LNCAP (cell line): Measurements from ENCODE around the gene CACNB3.

Source experiments
- CTCF ChIP-seq: fragments of 450-650 bp; IDR thresholded peaks from 2 replicates; pipeline ENCODE4 v1.5.1; 2017; ENCODE audit warnings: mild to moderate bottlenecking

The CACNB3 gene

GRCh38 chr12:48803675-48804074 lies 14.6 kb upstream of the CACNB3 start:
- TF ChIP-seq CTCF = no peak

DNA sequence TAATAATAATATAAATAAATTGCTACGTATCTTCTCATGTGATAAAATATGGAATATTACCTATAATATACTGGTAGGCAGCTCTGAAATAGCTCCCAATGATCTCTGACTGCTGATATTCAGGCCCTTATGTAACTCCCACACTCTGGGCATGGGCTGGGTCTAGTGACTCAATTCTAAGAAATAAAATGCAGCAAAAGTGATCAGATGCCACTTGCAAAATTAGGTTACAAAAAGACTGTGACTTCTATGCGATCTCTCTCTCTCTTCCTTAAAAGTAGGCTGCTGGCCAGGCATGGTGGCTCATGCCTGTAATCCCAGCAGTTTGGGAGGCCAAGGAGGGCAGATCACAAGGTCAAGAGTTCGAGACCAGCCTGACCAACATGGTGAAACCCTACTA lies 10.3 kb upstream of the CACNB3 start:
- no peak for TF ChIP-seq CTCF

DNA sequence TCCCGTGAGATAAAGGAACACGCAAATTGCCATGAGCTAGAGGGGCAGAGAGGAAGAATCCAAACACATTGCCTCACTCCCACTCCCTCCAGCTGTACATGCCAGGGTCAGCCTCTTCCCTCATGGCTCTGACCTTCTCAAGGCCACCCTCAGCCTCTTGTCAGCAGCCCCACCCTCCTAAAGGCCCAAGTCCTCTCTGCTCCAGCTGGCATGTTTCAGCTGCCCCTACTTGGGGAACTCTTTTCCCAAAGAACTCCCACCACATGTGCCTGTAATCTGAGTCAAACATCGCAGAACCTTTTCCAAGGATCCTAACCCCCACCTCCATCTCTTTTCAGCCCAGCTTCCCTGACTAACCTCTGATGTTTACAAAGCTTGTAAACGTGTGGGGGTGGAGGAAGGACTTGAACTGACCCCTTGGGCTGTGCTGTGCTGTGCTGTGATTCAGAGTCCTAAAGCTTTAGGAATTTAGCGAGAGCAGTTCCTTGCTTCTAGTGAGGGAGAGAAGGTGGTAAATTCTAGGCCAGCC lies 7.3 kb upstream of the CACNB3 start:
- TF ChIP-seq CTCF = no peak

GRCh38 chr12:48811437-48812090 lies 6.7 kb upstream of the CACNB3 start:
- TF ChIP-seq CTCF = no peak

GRCh38 chr12:48812389-48812788 lies 5.9 kb upstream of the CACNB3 start:
- no peak for TF ChIP-seq CTCF

GRCh38 chr12:48813465-48814261 lies 4.6 kb upstream of the CACNB3 start:
- TF ChIP-seq CTCF = no peak

DNA sequence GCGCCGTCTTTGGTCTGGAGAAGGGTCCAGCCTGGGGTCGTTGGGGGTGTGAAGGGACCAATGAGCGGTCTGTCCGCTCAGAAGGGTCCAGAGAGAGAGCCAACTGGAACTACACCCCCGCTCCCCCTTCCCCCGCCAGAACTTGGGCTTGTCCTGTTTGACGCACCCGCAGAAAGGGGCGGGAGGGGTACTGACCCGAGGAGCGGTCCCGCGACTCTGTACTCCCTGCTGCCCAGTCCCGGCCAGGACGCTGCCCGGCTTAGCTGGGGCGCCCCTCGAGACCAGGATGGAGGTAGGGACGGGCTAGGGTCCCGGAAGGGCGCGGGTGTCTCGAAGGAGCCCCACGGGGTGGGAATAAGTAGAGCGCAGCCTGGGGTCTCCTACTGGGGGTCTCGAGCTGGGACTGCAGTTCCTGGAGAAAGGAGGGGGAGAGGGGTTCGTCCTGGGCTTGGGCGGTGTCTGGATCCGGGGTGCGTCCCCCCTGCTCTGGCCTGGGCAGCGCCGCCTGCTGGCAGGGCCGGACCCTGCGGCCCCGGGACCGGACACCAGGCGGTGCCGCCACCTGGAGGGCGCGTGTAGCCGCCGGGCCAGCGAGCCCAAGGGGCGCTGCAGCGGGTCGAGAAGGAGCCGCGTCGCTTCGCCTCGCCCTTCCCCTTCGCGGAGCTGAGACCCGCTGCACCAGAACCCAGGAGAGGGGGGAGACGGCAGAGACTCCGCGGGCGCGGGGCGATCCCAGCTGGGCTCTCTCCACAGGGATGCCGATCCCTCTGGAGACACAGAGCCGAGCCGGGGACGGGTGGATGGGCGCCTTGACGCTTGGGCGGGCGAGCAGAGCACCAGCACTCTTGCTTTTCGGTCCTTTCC lies 3.8 kb upstream of the CACNB3 start:
- peak; percentile 100 for TF ChIP-seq CTCF
